HFF-Myc (cell line): ENCODE data around the gene PRKG1.

Experiments used
- DNase-seq: peaks from one replicate; pipeline ENCODE4 v3.0.0-alpha.2; 2011; ENCODE audit warnings: low read depth; ENCODE audit errors: extremely low read depth
- H3K4me3 ChIP-seq: replicated peaks from 2 replicates; pipeline ENCODE4 v1.5.1; 2011; ENCODE audit warnings: low read depth, mild to moderate bottlenecking, control low read depth, low read length
- CTCF ChIP-seq: IDR thresholded peaks from 2 replicates; pipeline ENCODE4 v1.5.1; 2012; ENCODE audit warnings: mild to moderate bottlenecking, low read depth, low read length, control low read depth; ENCODE audit errors: missing control alignments

The PRKG1 gene

GRCh38 chr10:51459476-51459875, 385.2 kb downstream of the PRKG1 start:
- DNase-seq = no peak
- no peak for TF ChIP-seq CTCF
- H3K4me3 ChIP-seq = no peak overlapping the region

- no peak for TF ChIP-seq CTCF
- DNase-seq = no peak
- H3K4me3 ChIP-seq = no peak overlapping the region
Measured at GRCh38 chr10:51462076-51462779, 387.9 kb downstream of the PRKG1 start.

GRCh38 chr10:51468424-51468823, 394.1 kb downstream of the PRKG1 start:
- H3K4me3 ChIP-seq = no peak overlapping the region
- no peak for DNase-seq
- no peak for TF ChIP-seq CTCF

GRCh38 chr10:51469686-51470085, 395.4 kb downstream of the PRKG1 start:
- no peak for TF ChIP-seq CTCF
- no peak overlapping the region for H3K4me3 ChIP-seq
- DNase-seq = no peak

GRCh38 chr10:51471271-51471670, 397.0 kb downstream of the PRKG1 start:
- H3K4me3 ChIP-seq = no peak overlapping the region
- no peak for TF ChIP-seq CTCF
- DNase-seq = no peak

- DNase-seq = no peak
- no peak overlapping the region for H3K4me3 ChIP-seq
- TF ChIP-seq CTCF = no peak
Measured at GRCh38 chr10:51472154-51472553, 397.9 kb downstream of the PRKG1 start.

GRCh38 chr10:51479711-51480110, 405.4 kb downstream of the PRKG1 start:
- DNase-seq = no peak
- no peak for TF ChIP-seq CTCF

More at GRCh38 chr10:51479711-51480110, 405.4 kb downstream of the PRKG1 start:
- H3K4me3 ChIP-seq = no peak overlapping the region
